ENCODE results near the gene PNPLA2.

DNA sequence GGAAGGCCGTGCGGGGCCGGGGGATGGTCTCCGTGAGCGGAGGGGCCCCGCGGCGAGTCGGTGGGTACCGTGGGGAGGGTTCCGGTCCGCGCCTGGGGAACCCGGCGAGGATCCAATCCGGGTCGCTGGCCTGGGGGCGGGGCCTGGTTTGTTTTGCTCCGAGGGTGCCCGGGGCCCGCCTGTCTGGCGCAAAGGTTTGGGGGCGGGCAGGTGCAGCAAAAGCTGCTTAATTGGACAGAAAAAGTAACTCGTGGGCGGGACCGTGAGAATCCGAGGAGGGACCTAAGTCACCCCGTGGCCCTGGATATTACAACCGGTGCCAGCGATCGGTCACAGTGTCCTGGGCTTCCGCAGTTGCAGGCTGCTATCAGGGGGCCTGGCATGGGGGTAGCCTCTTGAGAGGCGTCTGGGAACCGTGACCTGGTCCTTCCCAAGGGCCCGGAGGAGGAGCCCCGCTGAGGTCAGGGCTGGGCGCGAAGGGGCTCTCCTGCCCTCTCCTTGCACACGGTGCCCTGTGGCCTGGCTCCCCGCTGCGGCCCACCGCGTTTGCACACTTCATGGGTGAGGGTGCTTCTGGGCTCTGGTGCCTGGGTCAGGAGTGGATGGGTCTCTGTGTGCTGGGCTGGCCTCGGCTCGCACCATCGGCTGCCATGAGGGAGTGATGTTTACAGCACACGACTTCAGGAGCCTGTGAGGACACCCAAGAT lies 1.4 kb downstream of the PNPLA2 start:
- TF ChIP-seq, protein P1, sequence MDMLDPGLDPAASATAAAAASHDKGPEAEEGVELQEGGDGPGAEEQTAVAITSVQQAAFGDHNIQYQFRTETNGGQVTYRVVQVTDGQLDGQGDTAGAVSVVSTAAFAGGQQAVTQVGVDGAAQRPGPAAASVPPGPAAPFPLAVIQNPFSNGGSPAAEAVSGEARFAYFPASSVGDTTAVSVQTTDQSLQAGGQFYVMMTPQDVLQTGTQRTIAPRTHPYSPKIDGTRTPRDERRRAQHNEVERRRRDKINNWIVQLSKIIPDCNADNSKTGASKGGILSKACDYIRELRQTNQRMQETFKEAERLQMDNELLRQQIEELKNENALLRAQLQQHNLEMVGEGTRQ (IDR thresholded peaks at IDR 0.05; ENCODE audit: low read length): no peak
- TF ChIP-seq, protein P2, sequence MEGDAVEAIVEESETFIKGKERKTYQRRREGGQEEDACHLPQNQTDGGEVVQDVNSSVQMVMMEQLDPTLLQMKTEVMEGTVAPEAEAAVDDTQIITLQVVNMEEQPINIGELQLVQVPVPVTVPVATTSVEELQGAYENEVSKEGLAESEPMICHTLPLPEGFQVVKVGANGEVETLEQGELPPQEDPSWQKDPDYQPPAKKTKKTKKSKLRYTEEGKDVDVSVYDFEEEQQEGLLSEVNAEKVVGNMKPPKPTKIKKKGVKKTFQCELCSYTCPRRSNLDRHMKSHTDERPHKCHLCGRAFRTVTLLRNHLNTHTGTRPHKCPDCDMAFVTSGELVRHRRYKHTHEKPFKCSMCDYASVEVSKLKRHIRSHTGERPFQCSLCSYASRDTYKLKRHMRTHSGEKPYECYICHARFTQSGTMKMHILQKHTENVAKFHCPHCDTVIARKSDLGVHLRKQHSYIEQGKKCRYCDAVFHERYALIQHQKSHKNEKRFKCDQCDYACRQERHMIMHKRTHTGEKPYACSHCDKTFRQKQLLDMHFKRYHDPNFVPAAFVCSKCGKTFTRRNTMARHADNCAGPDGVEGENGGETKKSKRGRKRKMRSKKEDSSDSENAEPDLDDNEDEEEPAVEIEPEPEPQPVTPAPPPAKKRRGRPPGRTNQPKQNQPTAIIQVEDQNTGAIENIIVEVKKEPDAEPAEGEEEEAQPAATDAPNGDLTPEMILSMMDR (IDR thresholded peaks at IDR 0.05; ENCODE audit: control extremely low read depth in 1 of 3, insufficient read depth in 1 of 3, low read depth in 1 of 3, low read length in 3 of 3): no peak
- no peak for TF ChIP-seq POLR2A (IDR thresholded peaks at IDR 0.05; ENCODE audit: control extremely low read depth in 1 of 2, low read depth in 2 of 2, low read length in 2 of 2)
- no peak for TF ChIP-seq SIN3A (conservative IDR thresholded peaks at IDR 0.05 in 1 of 2, IDR thresholded peaks at IDR 0.05 in 1 of 2; ENCODE audit: low read depth in 1 of 2, low read length in 2 of 2)

Measured in H1 (cell line).